Mucosa of stomach (tissue), 1 donor: ENCODE data around the gene LLGL2.
"Not testable (repeated sequence)": the region's sequence is repeated elsewhere in the genome, so short reads cannot be mapped to it uniquely, and the experiment has no call there.

ENCODE experiments used
- H3K27me3 ChIP-seq: one replicate; pipeline ENCODE4 v1.7.0; 2013; ENCODE audit warnings: mild to moderate bottlenecking, low read length; ENCODE audit not compliant: control insufficient read depth, insufficient read depth
- H3K36me3 ChIP-seq: one replicate; pipeline ENCODE4 v1.7.0; 2013; ENCODE audit warnings: low read length; ENCODE audit not compliant: control insufficient read depth, insufficient read depth
- H3K4me1 ChIP-seq: one replicate; pipeline ENCODE4 v1.7.0; 2013; ENCODE audit warnings: mild to moderate bottlenecking, low read length; ENCODE audit not compliant: control insufficient read depth, insufficient read depth
- H3K4me3 ChIP-seq: one replicate; pipeline ENCODE4 v1.7.0; 2013; ENCODE audit warnings: low read length
- H3K9ac ChIP-seq: one replicate; pipeline ENCODE4 v1.7.0; 2013; ENCODE audit warnings: mild to moderate bottlenecking, low read length, moderate library complexity
- H3K9me3 ChIP-seq: one replicate; pipeline ENCODE4 v1.7.0; 2013; ENCODE audit warnings: mild to moderate bottlenecking, low read length, moderate library complexity; ENCODE audit not compliant: control insufficient read depth
- donor health status: Pancreatic carcinoma.

Gene LLGL2, protein sequence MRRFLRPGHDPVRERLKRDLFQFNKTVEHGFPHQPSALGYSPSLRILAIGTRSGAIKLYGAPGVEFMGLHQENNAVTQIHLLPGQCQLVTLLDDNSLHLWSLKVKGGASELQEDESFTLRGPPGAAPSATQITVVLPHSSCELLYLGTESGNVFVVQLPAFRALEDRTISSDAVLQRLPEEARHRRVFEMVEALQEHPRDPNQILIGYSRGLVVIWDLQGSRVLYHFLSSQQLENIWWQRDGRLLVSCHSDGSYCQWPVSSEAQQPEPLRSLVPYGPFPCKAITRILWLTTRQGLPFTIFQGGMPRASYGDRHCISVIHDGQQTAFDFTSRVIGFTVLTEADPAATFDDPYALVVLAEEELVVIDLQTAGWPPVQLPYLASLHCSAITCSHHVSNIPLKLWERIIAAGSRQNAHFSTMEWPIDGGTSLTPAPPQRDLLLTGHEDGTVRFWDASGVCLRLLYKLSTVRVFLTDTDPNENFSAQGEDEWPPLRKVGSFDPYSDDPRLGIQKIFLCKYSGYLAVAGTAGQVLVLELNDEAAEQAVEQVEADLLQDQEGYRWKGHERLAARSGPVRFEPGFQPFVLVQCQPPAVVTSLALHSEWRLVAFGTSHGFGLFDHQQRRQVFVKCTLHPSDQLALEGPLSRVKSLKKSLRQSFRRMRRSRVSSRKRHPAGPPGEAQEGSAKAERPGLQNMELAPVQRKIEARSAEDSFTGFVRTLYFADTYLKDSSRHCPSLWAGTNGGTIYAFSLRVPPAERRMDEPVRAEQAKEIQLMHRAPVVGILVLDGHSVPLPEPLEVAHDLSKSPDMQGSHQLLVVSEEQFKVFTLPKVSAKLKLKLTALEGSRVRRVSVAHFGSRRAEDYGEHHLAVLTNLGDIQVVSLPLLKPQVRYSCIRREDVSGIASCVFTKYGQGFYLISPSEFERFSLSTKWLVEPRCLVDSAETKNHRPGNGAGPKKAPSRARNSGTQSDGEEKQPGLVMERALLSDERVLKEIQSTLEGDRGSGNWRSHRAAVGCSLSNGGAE

GRCh38 chr17:75524970-75525805 is at the start of gene LLGL2:
TSS of gene LLGL2 (plus strand) at chr17:75525697. CDS start at chr17:75543427, 17,730 bp downstream.
- Histone ChIP-seq H3K4me3 (peak within 1 kb of the TSS; percentile 53), H3K9me3 (no peaks in the 10 kb centered on the region), H3K27me3 (no peaks in the 10 kb centered on the region), H3K36me3 (no peaks in the 10 kb centered on the region), H3K9ac (peak within 1 kb of the TSS; percentile 93), H3K4me1 (peaks cover 16% of the 10 kb centered on the region)

DNA sequence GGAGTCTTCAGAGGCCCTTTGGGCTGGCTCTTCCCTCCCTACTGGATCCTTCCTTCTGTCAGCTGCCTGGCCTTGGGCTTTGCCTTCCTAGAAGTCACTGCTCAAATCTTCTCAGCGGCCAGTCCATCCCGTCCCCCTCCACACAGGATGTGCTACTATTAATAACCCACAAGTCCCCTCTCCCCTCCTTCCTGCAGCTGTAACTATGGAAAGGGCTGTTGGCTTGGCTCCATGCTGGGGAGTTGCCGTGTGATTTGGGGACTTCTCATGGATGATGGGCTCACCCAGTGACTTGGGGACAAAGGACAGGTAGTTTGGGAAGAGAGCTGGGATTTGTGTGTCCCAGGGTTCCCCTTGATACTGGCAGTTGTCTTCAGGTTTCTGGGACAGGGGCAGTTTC is 49.6 kb upstream of the LLGL2 start:
- no peaks in the 10 kb centered on the region for H3K27me3 ChIP-seq
- no peaks in the 10 kb centered on the region for H3K9me3 ChIP-seq
- no peaks in the 10 kb centered on the region for H3K36me3 ChIP-seq
- H3K4me1 ChIP-seq: peaks cover 32% of the 10 kb centered on the region
- no peak overlapping the region for H3K9ac ChIP-seq
- H3K4me3 ChIP-seq: no peak overlapping the region

GRCh38 chr17:75476271-75476671 is 49.2 kb upstream of the LLGL2 start:
- Histone ChIP-seq H3K4me1 (peaks cover 30% of the 10 kb centered on the region), H3K4me3 (no peak overlapping the region), H3K36me3 (no peaks in the 10 kb centered on the region), H3K9ac (no peak overlapping the region), H3K27me3 (no peaks in the 10 kb centered on the region), H3K9me3 (no peaks in the 10 kb centered on the region)

- Histone ChIP-seq H3K4me1 (peaks cover 24% of the 10 kb centered on the region), H3K36me3 (no peaks in the 10 kb centered on the region), H3K9ac (no peak overlapping the region), H3K4me3 (no peak overlapping the region), H3K27me3 (no peaks in the 10 kb centered on the region), H3K9me3 (no peaks in the 10 kb centered on the region)
Observed at GRCh38 chr17:75476752-75477489, 48.6 kb upstream of the LLGL2 start.

DNA sequence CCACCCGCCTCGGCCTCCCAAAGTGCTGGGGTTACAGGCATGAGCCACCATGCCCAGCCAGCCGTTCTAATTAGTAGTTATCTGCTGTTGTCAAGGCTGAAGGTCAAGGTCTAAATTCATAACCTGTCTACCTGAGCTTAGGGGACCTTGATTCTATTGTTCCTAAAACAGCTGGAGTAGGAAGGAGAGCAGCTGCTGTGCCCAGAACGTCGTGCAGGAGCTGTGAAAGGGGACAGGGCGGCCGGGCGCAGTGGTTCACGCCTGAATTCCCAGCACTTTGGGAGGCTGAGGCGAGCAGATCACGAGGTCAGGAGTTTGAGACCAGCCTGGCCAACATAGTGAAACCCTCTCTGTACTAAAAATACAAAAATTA is 48.0 kb upstream of the LLGL2 start:
- H3K4me1 ChIP-seq: peaks cover 18% of the 10 kb centered on the region
- not testable (repeated sequence) for H3K36me3 ChIP-seq, H3K9me3 ChIP-seq, H3K27me3 ChIP-seq, H3K4me3 ChIP-seq, H3K9ac ChIP-seq

DNA sequence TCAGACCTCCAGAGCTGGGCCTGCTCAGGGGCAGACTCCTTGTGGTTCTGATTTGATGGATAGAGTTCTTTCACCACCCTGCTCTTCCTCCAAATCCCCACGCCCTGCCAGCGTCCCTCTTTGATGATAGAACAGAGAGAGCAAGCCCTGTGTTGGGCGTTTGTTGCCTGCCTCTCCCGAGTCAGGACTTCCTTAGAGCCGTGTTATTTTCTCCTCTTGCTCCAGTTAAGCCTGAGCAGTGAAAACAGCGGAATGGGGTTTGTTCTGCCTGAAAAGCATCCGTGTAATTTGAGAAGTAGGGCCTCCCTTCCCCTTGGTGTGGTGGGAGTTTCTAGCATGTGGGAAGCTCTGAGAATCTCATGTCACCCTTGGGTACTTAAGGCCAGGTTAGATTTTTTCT is 47.0 kb upstream of the LLGL2 start:
- no peaks in the 10 kb centered on the region for H3K27me3 ChIP-seq
- no peaks in the 10 kb centered on the region for H3K9me3 ChIP-seq
- H3K4me3 ChIP-seq: no peak overlapping the region
- peaks cover 13% of the 10 kb centered on the region for H3K4me1 ChIP-seq
- no peak overlapping the region for H3K9ac ChIP-seq
- no peaks in the 10 kb centered on the region for H3K36me3 ChIP-seq

DNA sequence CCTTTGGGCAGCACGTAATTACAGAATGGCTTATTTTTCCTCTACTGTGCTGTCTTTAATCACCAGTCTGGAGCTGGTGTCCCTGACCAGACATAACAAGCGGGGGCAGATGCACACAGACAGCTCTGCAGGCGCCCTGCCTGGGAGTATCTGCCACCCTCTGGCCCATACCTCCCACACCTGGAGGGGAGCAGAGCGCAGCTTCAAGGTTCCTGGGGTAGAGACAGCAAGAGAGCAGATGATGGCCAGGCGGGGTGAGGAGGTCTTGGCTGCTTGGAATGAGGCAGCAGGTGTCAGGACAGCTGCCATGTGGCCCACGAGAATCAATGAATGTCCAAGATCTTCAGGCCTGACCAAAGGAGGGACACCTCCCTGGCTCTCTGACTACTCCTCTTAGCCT is 45.2 kb upstream of the LLGL2 start:
- no peaks in the 10 kb centered on the region for H3K27me3 ChIP-seq
- H3K9me3 ChIP-seq: no peaks in the 10 kb centered on the region
- no peak overlapping the region for H3K9ac ChIP-seq
- no peaks in the 10 kb centered on the region for H3K36me3 ChIP-seq
- no peak overlapping the region for H3K4me3 ChIP-seq
- H3K4me1 ChIP-seq: peaks cover 13% of the 10 kb centered on the region

GRCh38 chr17:75481194-75482068 is 44.1 kb upstream of the LLGL2 start:
- Histone ChIP-seq H3K9me3 (no peaks in the 10 kb centered on the region), H3K4me3 (no peak overlapping the region), H3K9ac (no peak overlapping the region)

GRCh38 chr17:75482098-75482942 is 43.2 kb upstream of the LLGL2 start:
- Histone ChIP-seq H3K27me3 (no peaks in the 10 kb centered on the region), H3K36me3 (peaks cover 6% of the 10 kb centered on the region), H3K4me1 (peaks cover 6% of the 10 kb centered on the region), H3K9me3 (no peaks in the 10 kb centered on the region), H3K4me3 (no peak overlapping the region), H3K9ac (no peak overlapping the region)

More at GRCh38 chr17:75481194-75482068, 44.1 kb upstream of the LLGL2 start:
- no peaks in the 10 kb centered on the region for H3K36me3 ChIP-seq
- no peaks in the 10 kb centered on the region for H3K27me3 ChIP-seq
- peaks cover 12% of the 10 kb centered on the region for H3K4me1 ChIP-seq

GRCh38 chr17:75485688-75486087 is 39.8 kb upstream of the LLGL2 start:
- H3K9me3 ChIP-seq: no peaks in the 10 kb centered on the region
- H3K9ac ChIP-seq: no peak overlapping the region
- peaks cover 9% of the 10 kb centered on the region for H3K36me3 ChIP-seq
- H3K27me3 ChIP-seq: no peaks in the 10 kb centered on the region
- no peak overlapping the region for H3K4me3 ChIP-seq
- H3K4me1 ChIP-seq: peaks cover 19% of the 10 kb centered on the region
